ENCODE data around the gene NGLY1. TPM values are rescaled to one million over a fixed set of nuclear protein-coding genes. Genes with fewer than 3 reads are reported as not detected.

The NGLY1 gene
- total and polyA plus RNA-seq, 2 of the 8 experiments (the other 6 are each of a cell fraction or from before 2014, with no cell fraction given) = 3.1 to 24.8 TPM

DNA sequence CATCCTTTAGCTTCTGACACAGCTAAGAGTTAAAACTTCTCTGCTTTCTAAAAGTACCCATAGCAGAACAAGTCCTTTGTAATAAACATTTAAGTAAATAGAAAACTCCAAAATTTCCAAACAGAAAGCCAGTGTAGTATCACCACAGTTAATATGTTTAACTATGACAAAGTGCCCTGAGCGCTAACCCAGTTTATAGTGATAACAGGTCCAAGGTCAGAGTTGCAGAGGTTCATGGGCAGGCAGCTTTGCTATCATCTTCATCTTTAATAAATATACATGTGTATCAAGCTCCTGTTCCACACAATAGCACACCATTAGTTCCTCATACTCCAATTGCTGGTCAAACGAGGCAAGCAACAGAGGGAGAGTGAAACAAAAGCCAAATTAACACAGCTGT is 106.1 kb downstream of the NGLY1 start:
- Histone ChIP-seq H3K36me3 (ENCODE audit: control insufficient read depth in 2 of 4, insufficient read depth in 4 of 4, low read length in 3 of 4) (no peaks in the 10 kb centered on the region), H3K4ac (replicated peaks; ENCODE audit: insufficient read length, low read depth, low read length) (no peak overlapping the region), H2BK12ac (ENCODE audit: low read depth, low read length) (no peak overlapping the region), H3K79me1 (ENCODE audit: low read depth, low read length) (no peaks in the 10 kb centered on the region), H3K23me2 (ENCODE audit: low read depth, low read length) (no peaks in the 10 kb centered on the region), H3K56ac (replicated peaks; ENCODE audit: insufficient read length, low read depth, low read length) (no peak overlapping the region), H3K27ac (ENCODE audit: low read depth, low read length) (no peak overlapping the region), H2BK15ac (ENCODE audit: low read length) (no peak overlapping the region), H3K27me3 (replicated peaks in 1 of 4; ENCODE audit: control insufficient read depth in 3 of 4, extremely low read depth in 1 of 4, insufficient read depth in 3 of 4, low read length in 3 of 4) (no peaks in the 10 kb centered on the region), H2AK5ac (ENCODE audit: low read depth, low read length) (no peak overlapping the region), H3K14ac (ENCODE audit: insufficient read length) (no peak overlapping the region), H4K5ac (ENCODE audit: insufficient read length, low read depth, low read length) (no peak overlapping the region), H4K91ac (replicated peaks; ENCODE audit: insufficient read length, low read length) (no peak overlapping the region), H2BK5ac (ENCODE audit: low read depth, low read length) (no peak overlapping the region), H3K79me2 (ENCODE audit: control insufficient read depth in 1 of 2, insufficient read depth in 2 of 2, low read length in 2 of 2) (no peaks in the 10 kb centered on the region), H3K4me3 (ENCODE audit: extremely low read depth in 1 of 4, insufficient read depth in 2 of 4, low read depth in 3 of 4, low read length in 4 of 4) (no peak overlapping the region), H2AFZ (ENCODE audit: low read length) (no peak overlapping the region), H4K20me1 (replicated peaks in 1 of 2; ENCODE audit: control insufficient read depth in 1 of 2, insufficient read depth in 2 of 2, low read length in 2 of 2) (no peaks in the 10 kb centered on the region), H3K9ac (replicated peaks in 1 of 4; ENCODE audit: extremely low read depth in 1 of 4, low read depth in 3 of 4, low read length in 3 of 4) (no peak overlapping the region), H4K8ac (ENCODE audit: extremely low read depth, insufficient read depth, low read length) (no peak overlapping the region), H3K9me3 (ENCODE audit: insufficient read depth in 2 of 2, low read depth in 1 of 2, low read length in 1 of 2) (no peaks in the 10 kb centered on the region), H2BK120ac (replicated peaks; ENCODE audit: low read depth, low read length) (no peak overlapping the region), H3K4me1 (replicated peaks in 1 of 4; ENCODE audit: control insufficient read depth in 3 of 4, insufficient read depth in 4 of 4, low read length in 3 of 4) (no peaks in the 10 kb centered on the region; a peak in 1 of 7 replicates), H3K4me2 (ENCODE audit: insufficient read depth in 1 of 2, low read depth in 2 of 2, low read length in 2 of 2) (no peak overlapping the region), H3K23ac (ENCODE audit: insufficient read length) (no peak overlapping the region), H2BK20ac (ENCODE audit: low read length) (no peak overlapping the region), H3K18ac (ENCODE audit: extremely low read depth, low read length) (no peak overlapping the region)
- WGBS, 2 experiments (ENCODE audit: extremely low coverage in 1 of 2, insufficient coverage in 1 of 2, insufficient read length in 1 of 2, insufficient replicate concordance in 2 of 2, low coverage in 1 of 2, low lambda C conversion rate in 2 of 2, missing lambda C conversion rate in 1 of 2) = 91% methylated on average over 2 of the region's 2 CpGs; no CpG with 5 or more reads in 1 of the 2 experiments
- DNase-seq (ENCODE audit: low read depth in 1 of 2, low spot score in 2 of 2) = no peak
- ChIA-PET POLR2A (ENCODE audit: partially characterized antibody) (interaction anchor here (1.6 kb wide), 1 partner anchor 11 kb away, joined by 5 read pairs; no protein-coding TSS in a partner anchor), CTCF (ENCODE audit: partially characterized antibody) (interaction anchor here (0.6 kb wide), 1 partner anchor 1305 kb away, joined by 3 read pairs; no protein-coding TSS in a partner anchor)
- TF ChIP-seq CBX5 (IDR thresholded peaks at IDR 0.05; ENCODE audit: low read depth, low read length) = no peak
- TF ChIP-seq EGR1 (IDR thresholded peaks at IDR 0.05; ENCODE audit: borderline replicate concordance, low read depth, low read length) = no peak
- no peak for TF ChIP-seq KDM5A (IDR thresholded peaks at IDR 0.05; ENCODE audit: low read length)
- no peak for TF ChIP-seq SUZ12 (IDR thresholded peaks at IDR 0.05; ENCODE audit: low read length)
- no peak for TF ChIP-seq TEAD4 (IDR thresholded peaks at IDR 0.05; ENCODE audit: low read depth, low read length)
- TF ChIP-seq CHD1 (IDR thresholded peaks at IDR 0.05; ENCODE audit: low read depth, low read length) = no peak
- no peak for TF ChIP-seq YY1 (IDR thresholded peaks at IDR 0.05; ENCODE audit: low read depth, low read length)
- no peak for TF ChIP-seq EZH2 (IDR thresholded peaks at IDR 0.05; ENCODE audit: low read depth, low read length, severe bottlenecking)
- no peak for TF ChIP-seq HDAC2 (IDR thresholded peaks at IDR 0.05; ENCODE audit: borderline replicate concordance in 1 of 2, low read depth in 2 of 2, low read length in 2 of 2)
- TF ChIP-seq HDAC6 (IDR thresholded peaks at IDR 0.05; ENCODE audit: low read depth, low read length) = no peak
- no peak for TF ChIP-seq RNF2 (IDR thresholded peaks at IDR 0.05; ENCODE audit: borderline replicate concordance, low read depth, low read length, missing control alignments, poor library complexity, severe bottlenecking)
- no peak for TF ChIP-seq SRF (IDR thresholded peaks at IDR 0.05; ENCODE audit: low read depth, low read length)
- no peak for TF ChIP-seq GABPA (IDR thresholded peaks at IDR 0.05; ENCODE audit: borderline replicate concordance, insufficient read depth, low read length)
- no peak for TF ChIP-seq TAF7 (optimal IDR thresholded peaks at IDR 0.05; ENCODE audit: borderline replicate concordance, low read depth, low read length)
- no peak for FAIRE-seq
